H1 (cell line): ENCODE data around the gene CRADD. TPM values are rescaled to one million over a fixed set of nuclear protein-coding genes. Genes with fewer than 3 reads are reported as not detected.

Source experiments
- CTCF ChIA-PET: fragments of 300-600 bp; sonication (Branson Sonifier 250); formaldehyde crosslinking; loops from one replicate; lab custom pipeline; 2021; ENCODE audit not compliant: partially characterized antibody; lab: Charles Lee
- POLR2A ChIA-PET: fragments of 300-600 bp; sonication (Branson Sonifier 250); formaldehyde crosslinking; loops from one replicate; lab custom pipeline; 2021; ENCODE audit warnings: inconsistent platforms; ENCODE audit not compliant: partially characterized antibody; lab: Charles Lee
- DNase-seq, 2 experiments: peaks; one replicate each; pipeline versions ENCODE4 v3.0.0 to v3.0.0-alpha.2; 2010 to 2022; ENCODE audit warnings: low spot score in 2 of 2, low read depth in 1 of 2, mixed read lengths in 1 of 2
- FAIRE-seq: peaks from 2 replicates; lab custom pipeline; 2011; peaks lifted over from hg19 to GRCh38; lab: Jason Lieb, UNC
- H2AFZ ChIP-seq: 2 replicates; pipeline ENCODE4 v1.8.1; 2012; ENCODE audit warnings: low read length, inconsistent platforms
- H2AK5ac ChIP-seq: 2 replicates; pipeline ENCODE4 v1.6.1; 2013; ENCODE audit warnings: low read depth, low read length
- H2BK120ac ChIP-seq: replicated peaks from 2 replicates; pipeline ENCODE3; 2013; ENCODE audit warnings: low read depth, low read length, inconsistent platforms
- H2BK12ac ChIP-seq: 2 replicates; pipeline ENCODE4 v1.6.1; 2013; ENCODE audit warnings: low read depth, low read length
- H2BK15ac ChIP-seq: 2 replicates; pipeline ENCODE4 v1.6.1; 2013; ENCODE audit warnings: low read length
- H2BK20ac ChIP-seq: 2 replicates; pipeline ENCODE4 v1.6.1; 2013; ENCODE audit warnings: low read length
- H2BK5ac ChIP-seq: 2 replicates; pipeline ENCODE4 v1.6.1; 2013; ENCODE audit warnings: low read depth, low read length
- H3K14ac ChIP-seq: 2 replicates; pipeline ENCODE4 v1.6.1; 2013; ENCODE audit warnings: inconsistent platforms; ENCODE audit not compliant: insufficient read length
- H3K18ac ChIP-seq: 2 replicates; pipeline ENCODE4 v1.6.1; 2013; ENCODE audit warnings: low read length; ENCODE audit errors: extremely low read depth
- H3K23ac ChIP-seq: 2 replicates; pipeline ENCODE4 v1.6.1; 2013; ENCODE audit warnings: inconsistent platforms; ENCODE audit not compliant: insufficient read length
- H3K23me2 ChIP-seq: 2 replicates; pipeline ENCODE4 v1.6.1; 2013; ENCODE audit warnings: low read depth, low read length
- H3K27ac ChIP-seq: 2 replicates; pipeline ENCODE4 v1.6.1; 2011; ENCODE audit warnings: low read depth, low read length, inconsistent platforms
- H3K27me3 ChIP-seq, 4 experiments: replicated peaks in 1 of 4; 1 replicate in 1 of 4; 2 replicates in 3 of 4; pipeline versions ENCODE4 v1.6.1 to v1.8.1; 2011 to 2013; ENCODE audit warnings: low read length in 3 of 4, mild to moderate bottlenecking in 3 of 4, inconsistent platforms in 2 of 4, mixed read lengths in 2 of 4, moderate library complexity in 1 of 4; ENCODE audit not compliant: control insufficient read depth in 3 of 4, insufficient read depth in 3 of 4; ENCODE audit errors: extremely low read depth in 1 of 4
- H3K36me3 ChIP-seq, 4 experiments: 2 replicates each; pipeline versions ENCODE4 v1.6.1 to v1.8.1; 2011 to 2013; ENCODE audit warnings: mild to moderate bottlenecking in 4 of 4, low read length in 3 of 4, moderate library complexity in 2 of 4, control low read depth in 1 of 4, inconsistent platforms in 1 of 4; ENCODE audit not compliant: insufficient read depth in 4 of 4, control insufficient read depth in 2 of 4
- H3K4ac ChIP-seq: replicated peaks from 2 replicates; pipeline ENCODE3; 2013; ENCODE audit warnings: low read length, low read depth, mixed read lengths, inconsistent platforms; ENCODE audit not compliant: insufficient read length
- H3K4me1 ChIP-seq, 4 experiments: replicated peaks in 1 of 4; 1 replicate in 1 of 4; 2 replicates in 3 of 4; pipeline versions ENCODE4 v1.6.1 to v1.8.1; 2011 to 2013; ENCODE audit warnings: low read length in 3 of 4, inconsistent platforms in 2 of 4, mixed read lengths in 1 of 4; ENCODE audit not compliant: insufficient read depth in 4 of 4, control insufficient read depth in 3 of 4
- H3K4me2 ChIP-seq, 2 experiments: 2 replicates each; pipeline versions ENCODE4 v1.6.1 to v1.8.1; 2011 to 2013; ENCODE audit warnings: low read depth in 2 of 2, low read length in 2 of 2, control low read depth in 1 of 2, inconsistent platforms in 1 of 2, mild to moderate bottlenecking in 1 of 2; ENCODE audit not compliant: insufficient read depth in 1 of 2
- H3K4me3 ChIP-seq, 4 experiments: fragments of 200-600, 300-600 bp in 1 of 4; sonication (generic), shearing (Covaris generic), sonication (Bioruptor Twin) in 1 of 4; 2 replicates each; pipeline versions ENCODE4 v1.5.1 to v1.8.1; 2011 to 2016; ENCODE audit warnings: low read length in 4 of 4, low read depth in 3 of 4, control low read depth in 2 of 4, inconsistent platforms in 2 of 4, mild to moderate bottlenecking in 2 of 4, mixed read lengths in 1 of 4, moderate library complexity in 1 of 4; ENCODE audit not compliant: insufficient read depth in 2 of 4; ENCODE audit errors: extremely low read depth in 1 of 4
- H3K56ac ChIP-seq: replicated peaks from 2 replicates; pipeline ENCODE3; 2013; ENCODE audit warnings: low read depth, mild to moderate bottlenecking, mixed read lengths, low read length, inconsistent platforms; ENCODE audit not compliant: insufficient read length
- H3K79me1 ChIP-seq: 2 replicates; pipeline ENCODE4 v1.6.1; 2013; ENCODE audit warnings: low read depth, low read length, control low read depth
- H3K79me2 ChIP-seq, 2 experiments: 2 replicates each; pipeline versions ENCODE4 v1.6.1 to v1.8.1; 2012 to 2013; ENCODE audit warnings: low read length in 2 of 2, mild to moderate bottlenecking in 2 of 2, inconsistent platforms in 1 of 2; ENCODE audit not compliant: insufficient read depth in 2 of 2, control insufficient read depth in 1 of 2
- H3K9ac ChIP-seq, 4 experiments: replicated peaks in 1 of 4; 1 replicate in 1 of 4; 2 replicates in 3 of 4; pipeline versions ENCODE4 v1.6.1 to v1.8.1; 2011 to 2013; ENCODE audit warnings: low read depth in 3 of 4, low read length in 3 of 4, control low read depth in 2 of 4, mild to moderate bottlenecking in 2 of 4, moderate library complexity in 2 of 4, inconsistent platforms in 1 of 4; ENCODE audit errors: extremely low read depth in 1 of 4
- H3K9me3 ChIP-seq, 2 experiments: 2 replicates each; pipeline versions ENCODE4 v1.6.1 to v1.8.1; 2012 to 2013; ENCODE audit warnings: mild to moderate bottlenecking in 2 of 2, moderate library complexity in 2 of 2, control low read depth in 1 of 2, inconsistent platforms in 1 of 2, low read depth in 1 of 2, low read length in 1 of 2, mixed read lengths in 1 of 2; ENCODE audit not compliant: insufficient read depth in 2 of 2
- H4K20me1 ChIP-seq, 2 experiments: replicated peaks in 1 of 2; 2 replicates each; pipeline versions ENCODE3 to v1.8.1; 2011 to 2013; ENCODE audit warnings: inconsistent platforms in 2 of 2, low read length in 2 of 2, mild to moderate bottlenecking in 1 of 2; ENCODE audit not compliant: insufficient read depth in 2 of 2, control insufficient read depth in 1 of 2
- H4K5ac ChIP-seq: 2 replicates; pipeline ENCODE4 v1.6.1; 2013; ENCODE audit warnings: low read length, low read depth, mixed read lengths, inconsistent platforms; ENCODE audit not compliant: insufficient read length
- H4K8ac ChIP-seq: 2 replicates; pipeline ENCODE4 v1.8.0; 2013; ENCODE audit warnings: mild to moderate bottlenecking, moderate library complexity, low read length, inconsistent platforms; ENCODE audit not compliant: insufficient read depth; ENCODE audit errors: extremely low read depth
- H4K91ac ChIP-seq: replicated peaks from 2 replicates; pipeline ENCODE3; 2013; ENCODE audit warnings: low read length, mixed read lengths, inconsistent platforms; ENCODE audit not compliant: insufficient read length
- EGR1 ChIP-seq: IDR thresholded peaks from 2 replicates; pipeline ENCODE4 v1.6.1; 2011; ENCODE audit warnings: low read depth, low read length, borderline replicate concordance
- RXRA ChIP-seq: IDR thresholded peaks from 2 replicates; pipeline ENCODE4 v1.6.1; 2011; ENCODE audit warnings: low read depth, mild to moderate bottlenecking, low read length, moderate library complexity; ENCODE audit not compliant: insufficient read depth
- SAP30 ChIP-seq: fragments of 300-600 bp; sonication (generic); IDR thresholded peaks from 2 replicates; pipeline ENCODE4 v1.7.1; 2012; ENCODE audit warnings: low read length, moderate library complexity, mild to moderate bottlenecking, inconsistent platforms; ENCODE audit not compliant: insufficient read depth, insufficient replicate concordance
- WGBS, 2 experiments: shearing (Covaris generic) in 1 of 2; methylation state at CpG; one replicate each; pipeline versions ENCODE4 v1.1.6 to v1.1.7; 2013 to 2015; ENCODE audit warnings: low lambda C conversion rate in 2 of 2, mixed read lengths in 2 of 2, inconsistent platforms in 1 of 2, low coverage in 1 of 2, missing lambda C conversion rate in 1 of 2; ENCODE audit not compliant: insufficient replicate concordance in 2 of 2, insufficient coverage in 1 of 2, insufficient read length in 1 of 2; ENCODE audit errors: extremely low coverage in 1 of 2, missing lambda C conversion rate in 1 of 2; 5-methylcytosine and 5-hydroxymethylcytosine counted together
- polyA plus RNA-seq, 7 experiments: library from polyadenylated mRNA; depleted of rRNA in 3 of 7; stranded (reverse) in 5 of 7; unstranded in 2 of 7; fragments of >200 nt in 5 of 7; fragments of 200-250 nt in 2 of 7; gene quantifications; 1 replicate in 5 of 7; 2 replicates in 1 of 7; 4 replicates in 1 of 7; pipeline versions ENCODE4 v1.2.1 to v1.2.3, GENCODE V29; 2011 to 2013; ENCODE audit warnings: missing spikeins in 2 of 7, mixed read lengths in 2 of 7
- total RNA-seq: library from RNA; stranded (reverse); fragmentation: NEBNext Ultra II Directional; extraction: Animal tissue kit (Norgen Biotek cat#: 25700); gene quantifications from 2 replicates; pipeline ENCODE4 v1.2.1, GENCODE V29; 2021

The CRADD gene
- total and polyA plus RNA-seq, 2 of the 8 experiments (the other 6 are each of a cell fraction or from before 2014, with no cell fraction given): 8.1 to 15.4 TPM

- no peaks in the 10 kb centered on the region for H3K4me1 ChIP-seq
- H4K8ac ChIP-seq: no peak overlapping the region
- CTCF ChIA-PET: interaction anchor here (1.5 kb wide), 1 partner anchor 19 kb away, joined by 5 read pairs; no protein-coding TSS in a partner anchor
- no peak for DNase-seq
- no peak overlapping the region for H3K4ac ChIP-seq
- no peak overlapping the region for H3K18ac ChIP-seq
- H3K14ac ChIP-seq: no peak overlapping the region
- H3K4me3 ChIP-seq: no peak overlapping the region
- H2BK20ac ChIP-seq: no peak overlapping the region
- H3K79me2 ChIP-seq: no peaks in the 10 kb centered on the region
- WGBS, 2 experiments: 91% methylated on average over 4 of the region's 4 CpGs; no CpG with 5 or more reads in 1 of the 2 experiments
- no peaks in the 10 kb centered on the region for H3K9me3 ChIP-seq
- no peak overlapping the region for H2BK5ac ChIP-seq
- no peaks in the 10 kb centered on the region; the same call in 1 of the 2 replicates for H3K23me2 ChIP-seq
- no peak overlapping the region for H4K91ac ChIP-seq
- no peak overlapping the region for H3K56ac ChIP-seq
- no peak overlapping the region for H3K4me2 ChIP-seq
- no peak overlapping the region for H2BK120ac ChIP-seq
- POLR2A ChIA-PET: no interaction called here
- no peak overlapping the region for H2AFZ ChIP-seq
- no peaks in the 10 kb centered on the region for H3K79me1 ChIP-seq
- no peak overlapping the region for H2BK12ac ChIP-seq
- FAIRE-seq: no peak
- no peak overlapping the region for H3K23ac ChIP-seq
- no peak overlapping the region for H3K9ac ChIP-seq
- no peak overlapping the region for H4K5ac ChIP-seq
- no peak for TF ChIP-seq RXRA
- TF ChIP-seq EGR1: no peak
- TF ChIP-seq SAP30: no peak
- H3K27ac ChIP-seq: no peak overlapping the region
- no peaks in the 10 kb centered on the region for H4K20me1 ChIP-seq
- no peak overlapping the region for H2BK15ac ChIP-seq
- no peak overlapping the region for H2AK5ac ChIP-seq
- no peaks in the 10 kb centered on the region for H3K27me3 ChIP-seq
- no peaks in the 10 kb centered on the region for H3K36me3 ChIP-seq
These were observed 241.7 kb downstream of the CRADD start for GRCh38 chr12:93918900-93919299.
